Panc1 (cell line): ENCODE data around the gene STKLD1.

ENCODE experiments used
- POLR2AphosphoS5 ChIP-seq: IDR thresholded peaks from 2 replicates; pipeline ENCODE4 v1.6.1; 2012; ENCODE audit warnings: mild to moderate bottlenecking, low read depth, low read length, moderate library complexity
- REST ChIP-seq, 2 experiments: IDR thresholded peaks; 2 replicates each; pipeline ENCODE4 v1.6.1; 2011 to 2012; ENCODE audit warnings: low read depth in 2 of 2, control low read depth in 1 of 2, low read length in 1 of 2, mild to moderate bottlenecking in 1 of 2, moderate library complexity in 1 of 2; ENCODE audit not compliant: insufficient read depth in 1 of 2
- TCF7L2 ChIP-seq: IDR thresholded peaks from 2 replicates; pipeline ENCODE4 v1.6.1; 2011; ENCODE audit warnings: mild to moderate bottlenecking, low read depth, low read length, inconsistent platforms
- TF ChIP-seq, protein P1 (sequence below): fragments of 450-650 bp; IDR thresholded peaks from 2 replicates; pipeline ENCODE4 v1.5.1; 2017; ENCODE audit warnings: mild to moderate bottlenecking

DNA sequence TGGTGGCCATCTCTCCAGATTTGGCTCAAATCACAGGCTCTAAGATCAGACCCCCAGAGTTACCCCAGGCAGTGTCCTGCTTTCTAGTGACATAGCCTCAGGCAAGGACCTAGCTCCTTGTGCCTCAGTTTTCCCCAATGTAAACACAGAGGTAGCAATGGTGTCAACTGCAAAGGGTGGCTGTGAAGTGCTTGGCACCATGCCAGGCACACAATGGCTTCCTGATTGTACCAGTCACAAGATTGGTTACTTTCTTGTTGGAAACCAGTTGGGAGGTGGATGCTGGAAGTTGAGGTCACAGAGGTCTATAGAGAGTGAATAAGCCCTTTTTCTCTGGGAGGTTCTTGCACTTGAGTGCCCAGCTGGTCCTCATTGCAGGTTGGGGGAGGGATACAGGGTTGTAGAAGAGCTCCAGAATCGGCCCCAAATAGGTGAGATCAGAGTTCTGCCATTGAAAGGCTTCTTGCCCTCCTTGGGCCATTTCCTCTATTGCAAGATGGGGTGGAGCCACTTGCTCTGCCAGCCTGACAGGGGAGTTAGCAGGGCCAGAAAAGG is 2.3 kb downstream of the STKLD1 start:
- TF ChIP-seq, protein P1, sequence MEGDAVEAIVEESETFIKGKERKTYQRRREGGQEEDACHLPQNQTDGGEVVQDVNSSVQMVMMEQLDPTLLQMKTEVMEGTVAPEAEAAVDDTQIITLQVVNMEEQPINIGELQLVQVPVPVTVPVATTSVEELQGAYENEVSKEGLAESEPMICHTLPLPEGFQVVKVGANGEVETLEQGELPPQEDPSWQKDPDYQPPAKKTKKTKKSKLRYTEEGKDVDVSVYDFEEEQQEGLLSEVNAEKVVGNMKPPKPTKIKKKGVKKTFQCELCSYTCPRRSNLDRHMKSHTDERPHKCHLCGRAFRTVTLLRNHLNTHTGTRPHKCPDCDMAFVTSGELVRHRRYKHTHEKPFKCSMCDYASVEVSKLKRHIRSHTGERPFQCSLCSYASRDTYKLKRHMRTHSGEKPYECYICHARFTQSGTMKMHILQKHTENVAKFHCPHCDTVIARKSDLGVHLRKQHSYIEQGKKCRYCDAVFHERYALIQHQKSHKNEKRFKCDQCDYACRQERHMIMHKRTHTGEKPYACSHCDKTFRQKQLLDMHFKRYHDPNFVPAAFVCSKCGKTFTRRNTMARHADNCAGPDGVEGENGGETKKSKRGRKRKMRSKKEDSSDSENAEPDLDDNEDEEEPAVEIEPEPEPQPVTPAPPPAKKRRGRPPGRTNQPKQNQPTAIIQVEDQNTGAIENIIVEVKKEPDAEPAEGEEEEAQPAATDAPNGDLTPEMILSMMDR: no peak
- TF ChIP-seq POLR2AphosphoS5 (no peak), TCF7L2 (no peak), REST (IDR thresholded peaks at IDR 0.05; ENCODE audit: insufficient read depth in 1 of 2, low read depth in 2 of 2, low read length in 1 of 2) (no peak)
